Upper lobe of right lung (tissue), 1 donor: ENCODE data around the gene TSPO. TPM values are rescaled to one million over a fixed set of nuclear protein-coding genes. Genes with fewer than 3 reads are reported as not detected.

ENCODE experiments used
- ATAC-seq: fragments of 200-7000 bp; cut with Tn5 transposase; one replicate; pipeline ENCODE4 v1.9.1; 2020; ENCODE audit warnings: mild to moderate bottlenecking, moderate library complexity
- DNase-seq: peaks from one replicate; pipeline ENCODE4 v3.0.0-alpha.2; 2020
- H3K27ac ChIP-seq: fragments of 200-600 bp; one replicate; pipeline ENCODE4 v1.8.0; 2022
- H3K27me3 ChIP-seq: fragments of 200-600 bp; one replicate; pipeline ENCODE4 v1.8.0; 2022; ENCODE audit warnings: mild to moderate bottlenecking
- H3K36me3 ChIP-seq: fragments of 200-600 bp; one replicate; pipeline ENCODE4 v1.8.0; 2022
- H3K4me1 ChIP-seq: fragments of 200-600 bp; one replicate; pipeline ENCODE4 v1.8.0; 2022
- H3K4me3 ChIP-seq: fragments of 200-600 bp; one replicate; pipeline ENCODE4 v1.8.0; 2022; ENCODE audit warnings: mild to moderate bottlenecking
- H3K9me3 ChIP-seq: fragments of 200-600 bp; one replicate; pipeline ENCODE4 v1.8.0; 2022
- intact Hi-C: fragments of 100-400 bp; cut with DNase I; formaldehyde crosslinking; loops from one replicate; pipeline ENCODE4 v1.11.0; 2022
- total RNA-seq: library from RNA; stranded (reverse); fragmentation: NEBNext Ultra II Directional; extraction: Animal tissue kit (Norgen Biotek cat#: 25700); gene quantifications from one replicate; pipeline ENCODE4 v1.2.1, GENCODE V29; 2021
- TF ChIP-seq, protein P1 (sequence below): fragments of 200-600 bp; IDR thresholded peaks from one replicate; pipeline ENCODE4 v1.8.0; 2022; ENCODE audit warnings: antibody characterized with exemption
- donor health status: DM: no; HTN: yes; CAD: no; lungs with severe emphysema.

Gene TSPO
- total RNA-seq, 1 donor from 2014 or later, result 185 TPM

DNA sequence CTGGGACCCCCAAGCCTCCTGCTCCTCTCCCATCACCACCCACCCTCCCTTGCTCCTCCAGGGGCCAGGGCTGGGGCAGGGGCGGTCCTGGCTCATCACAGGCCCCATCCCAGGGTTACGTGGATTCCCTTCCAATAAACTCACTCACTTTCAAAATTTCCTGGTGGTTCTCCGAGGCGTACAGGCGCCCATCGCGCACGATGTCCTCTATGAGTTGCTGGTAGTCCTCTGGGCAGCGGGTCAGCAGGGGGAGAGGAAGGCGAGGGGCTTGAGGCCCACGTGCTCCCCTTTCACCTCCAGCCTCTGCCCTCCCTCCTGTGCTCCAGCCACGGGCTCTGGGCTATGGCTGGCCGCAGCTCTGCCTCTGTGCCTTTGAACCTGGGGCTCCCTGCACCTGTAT, 56.0 kb downstream of the TSPO start:
- TF ChIP-seq, protein P1, sequence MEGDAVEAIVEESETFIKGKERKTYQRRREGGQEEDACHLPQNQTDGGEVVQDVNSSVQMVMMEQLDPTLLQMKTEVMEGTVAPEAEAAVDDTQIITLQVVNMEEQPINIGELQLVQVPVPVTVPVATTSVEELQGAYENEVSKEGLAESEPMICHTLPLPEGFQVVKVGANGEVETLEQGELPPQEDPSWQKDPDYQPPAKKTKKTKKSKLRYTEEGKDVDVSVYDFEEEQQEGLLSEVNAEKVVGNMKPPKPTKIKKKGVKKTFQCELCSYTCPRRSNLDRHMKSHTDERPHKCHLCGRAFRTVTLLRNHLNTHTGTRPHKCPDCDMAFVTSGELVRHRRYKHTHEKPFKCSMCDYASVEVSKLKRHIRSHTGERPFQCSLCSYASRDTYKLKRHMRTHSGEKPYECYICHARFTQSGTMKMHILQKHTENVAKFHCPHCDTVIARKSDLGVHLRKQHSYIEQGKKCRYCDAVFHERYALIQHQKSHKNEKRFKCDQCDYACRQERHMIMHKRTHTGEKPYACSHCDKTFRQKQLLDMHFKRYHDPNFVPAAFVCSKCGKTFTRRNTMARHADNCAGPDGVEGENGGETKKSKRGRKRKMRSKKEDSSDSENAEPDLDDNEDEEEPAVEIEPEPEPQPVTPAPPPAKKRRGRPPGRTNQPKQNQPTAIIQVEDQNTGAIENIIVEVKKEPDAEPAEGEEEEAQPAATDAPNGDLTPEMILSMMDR, result no peak
- Histone ChIP-seq H3K36me3 (no peaks in the 10 kb centered on the region), H3K27me3 (no peaks in the 10 kb centered on the region), H3K27ac (no peak overlapping the region), H3K4me1 (no peaks in the 10 kb centered on the region), H3K4me3 (no peak overlapping the region), H3K9me3 (no peaks in the 10 kb centered on the region)
- intact Hi-C loops, result no loop called here
- no peak for DNase-seq
- no peak for ATAC-seq

DNA sequence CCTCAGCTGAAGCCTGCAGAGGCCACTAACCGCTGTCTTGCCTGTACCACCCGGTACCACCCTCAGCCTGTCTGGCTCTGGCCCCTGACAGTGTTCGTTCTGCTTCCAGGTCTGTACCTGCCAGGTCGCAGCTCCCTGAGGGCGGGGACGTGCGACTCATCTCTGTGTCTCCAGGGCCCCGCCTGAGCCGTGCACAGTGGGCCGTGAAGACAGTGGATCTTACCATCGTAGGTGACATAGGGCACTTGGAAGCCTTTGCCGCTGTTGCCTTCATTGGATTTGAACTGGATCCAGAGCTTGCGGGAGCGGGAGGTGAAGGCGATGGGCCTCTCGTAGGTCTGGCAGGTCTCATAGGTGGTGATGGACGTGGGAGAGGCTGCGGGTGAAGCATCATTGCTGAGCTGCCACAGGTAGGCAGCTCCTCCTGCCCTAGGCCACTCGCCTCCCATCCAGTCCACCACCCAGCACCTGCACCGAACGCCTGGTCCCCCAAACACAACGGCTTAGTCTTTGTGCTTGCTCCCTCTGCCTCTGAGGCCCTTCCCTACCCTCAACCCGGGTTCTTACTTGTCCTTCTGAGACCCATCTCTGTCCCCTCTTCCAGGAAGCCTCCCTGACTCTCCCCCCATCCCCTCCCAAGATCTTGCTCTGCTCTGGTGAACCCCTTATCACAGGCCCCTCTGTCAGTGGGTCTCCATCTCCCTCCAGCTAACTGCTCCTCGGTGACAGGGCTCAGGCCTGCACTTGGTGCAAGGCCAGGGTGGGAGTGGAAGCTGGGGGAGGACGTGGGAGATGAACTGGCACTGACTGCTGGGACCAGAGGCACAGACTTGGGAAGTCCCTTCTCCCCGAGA, 56.7 kb downstream of the TSPO start:
- Histone ChIP-seq H3K4me1 (no peaks in the 10 kb centered on the region), H3K27me3 (no peaks in the 10 kb centered on the region), H3K36me3 (no peaks in the 10 kb centered on the region), H3K4me3 (no peak overlapping the region), H3K9me3 (no peaks in the 10 kb centered on the region), H3K27ac (no peak overlapping the region)
- TF ChIP-seq, protein P1, result no peak
- DNase-seq (no peak), ATAC-seq (no peak)
- intact Hi-C loops, result no loop called here

DNA sequence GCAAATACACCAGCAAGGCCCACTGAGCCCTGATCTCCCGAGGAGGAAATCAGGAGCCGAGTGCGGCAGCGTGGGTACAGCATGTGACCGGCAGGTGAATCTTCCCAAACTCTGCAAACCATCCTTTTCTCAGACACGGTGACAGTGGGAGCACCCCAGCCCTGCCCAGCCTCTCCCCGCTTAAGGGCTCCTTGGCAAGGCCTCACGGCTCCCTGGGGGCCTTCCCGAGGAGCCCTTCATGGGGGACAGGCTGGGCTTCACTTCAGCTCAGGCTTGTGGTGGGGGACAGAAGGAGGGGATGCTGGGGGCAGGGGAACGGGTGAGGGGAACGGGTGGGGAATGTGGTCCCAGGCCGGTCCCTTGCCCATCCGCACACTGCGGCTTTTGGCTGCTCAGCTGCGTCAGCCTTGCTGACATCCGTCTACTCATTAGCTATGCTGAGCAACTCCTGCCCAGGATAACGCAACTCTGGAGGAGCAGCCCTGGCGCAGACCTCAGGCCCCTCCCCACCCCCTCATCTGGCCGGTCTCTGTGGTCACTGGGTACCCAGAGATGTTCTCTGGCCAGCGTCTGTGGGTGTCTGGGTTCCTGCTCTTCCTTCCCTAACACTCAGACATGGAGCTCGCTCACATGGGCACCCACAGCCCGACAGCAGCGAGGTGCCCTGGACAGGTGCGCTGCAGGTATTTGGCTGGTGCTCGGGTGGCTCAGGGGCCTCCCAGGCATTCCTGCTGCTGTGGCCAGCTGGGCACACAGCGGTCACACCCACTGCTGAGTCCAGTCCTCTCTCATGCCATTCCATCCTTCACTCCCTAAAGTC, 57.6 kb downstream of the TSPO start:
- DNase-seq, result no peak
- intact Hi-C loops, result no loop called here
- Histone ChIP-seq H3K27ac (no peak overlapping the region), H3K27me3 (no peaks in the 10 kb centered on the region), H3K9me3 (no peaks in the 10 kb centered on the region), H3K36me3 (no peaks in the 10 kb centered on the region), H3K4me1 (no peaks in the 10 kb centered on the region), H3K4me3 (no peak overlapping the region)
- TF ChIP-seq, protein P1, result no peak
- no peak for ATAC-seq

DNA sequence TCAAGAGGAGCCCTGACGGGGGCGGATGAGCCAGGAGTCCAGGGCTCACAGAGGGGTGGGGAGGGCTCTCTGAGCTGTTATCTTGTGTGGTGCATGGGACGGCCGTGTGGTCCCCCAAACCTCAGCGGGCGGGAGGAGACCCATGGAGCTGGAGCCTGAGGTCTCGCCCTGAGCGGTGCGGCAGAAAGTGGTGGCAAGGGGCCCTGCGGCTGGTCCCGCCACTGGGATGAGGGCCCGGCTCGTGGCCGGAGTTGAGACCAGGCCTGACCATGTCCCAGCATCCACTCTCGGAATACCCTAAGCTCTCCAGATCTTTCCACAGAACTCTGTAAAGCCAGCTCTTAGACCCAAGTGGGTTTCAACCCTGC, 58.1 kb downstream of the TSPO start:
- DNase-seq, result no peak

DNA sequence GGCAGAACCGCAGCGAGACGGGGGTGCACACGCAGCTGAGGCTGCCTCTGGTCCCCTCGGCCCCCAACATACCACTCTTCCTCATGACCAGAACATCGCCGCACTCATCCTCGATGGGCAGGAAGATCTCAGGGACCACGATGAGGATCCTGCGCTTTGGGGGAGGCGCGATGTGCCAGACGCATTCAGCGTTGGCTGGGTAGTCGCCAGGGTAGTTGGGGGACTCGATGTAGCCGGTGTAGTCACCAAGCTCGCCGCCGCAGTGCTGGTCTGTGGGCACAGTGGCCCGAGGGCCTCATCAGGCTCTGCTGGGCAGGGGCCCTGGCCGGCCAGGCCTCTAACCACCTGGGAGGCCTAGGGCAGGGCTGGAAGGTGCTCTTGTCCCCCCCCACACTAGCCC, 58.6 kb downstream of the TSPO start:
- H3K27me3 ChIP-seq, result no peaks in the 10 kb centered on the region
- intact Hi-C loops, result no loop called here
- no peaks in the 10 kb centered on the region for H3K9me3 ChIP-seq
- no peak overlapping the region for H3K27ac ChIP-seq
- DNase-seq (no peak), ATAC-seq (no peak)
- TF ChIP-seq, protein P1, result no peak
- no peaks in the 10 kb centered on the region for H3K4me1 ChIP-seq
- no peaks in the 10 kb centered on the region for H3K36me3 ChIP-seq
- H3K4me3 ChIP-seq, result no peak overlapping the region

More for the DNA sequence above, 58.1 kb downstream of the TSPO start:
- H3K27ac ChIP-seq, result no peak overlapping the region
- H3K27me3 ChIP-seq, result no peaks in the 10 kb centered on the region
- TF ChIP-seq, protein P1, result no peak
- intact Hi-C loops, result no loop called here
- H3K36me3 ChIP-seq, result no peaks in the 10 kb centered on the region
- ATAC-seq, result no peak
- H3K4me1 ChIP-seq, result no peaks in the 10 kb centered on the region
- H3K4me3 ChIP-seq, result no peak overlapping the region
- H3K9me3 ChIP-seq, result no peaks in the 10 kb centered on the region
